AG20443 (cell line): ENCODE data around the gene KRTAP10-5.
"Not testable (repeated sequence)": the region's sequence is repeated elsewhere in the genome, so short reads cannot be mapped to it uniquely, and the experiment has no call there.

ENCODE experiments used
- DNase-seq: peaks from one replicate; pipeline ENCODE4 v3.0.0; 2012; ENCODE audit warnings: low spot score, mixed read lengths

KRTAP10-5 gene

GRCh38 chr21:44571844-44572782 lies 8.3 kb downstream of the KRTAP10-5 start:
- DNase-seq, result no peak

- no peak for DNase-seq
These were observed 9.1 kb downstream of the KRTAP10-5 start for GRCh38 chr21:44571296-44571695.

GRCh38 chr21:44569861-44570517 lies 10.4 kb downstream of the KRTAP10-5 start:
- no peak for DNase-seq

GRCh38 chr21:44568667-44569556 lies 11.5 kb downstream of the KRTAP10-5 start:
- no peak for DNase-seq

- no peak for DNase-seq
These were observed 12.1 kb downstream of the KRTAP10-5 start for GRCh38 chr21:44568261-44568660.

GRCh38 chr21:44567481-44568171 lies 12.8 kb downstream of the KRTAP10-5 start:
- DNase-seq, result no peak

- no peak for DNase-seq
These were observed 14.0 kb downstream of the KRTAP10-5 start for GRCh38 chr21:44566403-44566802.

GRCh38 chr21:44564886-44565598 lies 15.4 kb downstream of the KRTAP10-5 start:
- no peak for DNase-seq

GRCh38 chr21:44564099-44564498 lies 16.3 kb downstream of the KRTAP10-5 start:
- DNase-seq, result no peak

GRCh38 chr21:44558695-44559094 lies 21.7 kb downstream of the KRTAP10-5 start, which contains the start of gene KRTAP10-3:
TSS of gene KRTAP10-3 (minus strand) at chr21:44558795. CDS start at chr21:44558715, 80 bp downstream.
- DNase-seq, result no peak

- DNase-seq, result not testable (repeated sequence)
These were observed 22.1 kb downstream of the KRTAP10-5 start for GRCh38 chr21:44558329-44558675.

GRCh38 chr21:44557491-44558328 lies 22.7 kb downstream of the KRTAP10-5 start:
- DNase-seq, result no peak

- no peak for DNase-seq
These were observed 23.5 kb downstream of the KRTAP10-5 start for GRCh38 chr21:44556879-44557278.

- no peak for DNase-seq
These were observed 25.1 kb downstream of the KRTAP10-5 start for GRCh38 chr21:44555200-44555875.

- DNase-seq, result no peak
These were observed 27.7 kb downstream of the KRTAP10-5 start for GRCh38 chr21:44552681-44553080.

GRCh38 chr21:44552136-44552535 lies 28.3 kb downstream of the KRTAP10-5 start:
- no peak for DNase-seq

- DNase-seq, result no peak
These were observed 29.0 kb downstream of the KRTAP10-5 start, which contains the start of gene KRTAP10-2 for GRCh38 chr21:44551340-44551961. TSS of gene KRTAP10-2 (minus strand) at chr21:44551505. CDS start at chr21:44551458, 47 bp downstream.

GRCh38 chr21:44550807-44551206 lies 29.6 kb downstream of the KRTAP10-5 start:
- DNase-seq, result no peak

GRCh38 chr21:44550285-44550684 lies 30.1 kb downstream of the KRTAP10-5 start:
- not testable (repeated sequence) for DNase-seq
